22Rv1 (cell line): ENCODE data around the gene RNF217.

ENCODE experiments used
- ZFX ChIP-seq: fragments of 450-650 bp; IDR thresholded peaks from 2 replicates; pipeline ENCODE4 v1.6.1; 2017; ENCODE audit warnings: antibody characterized with exemption, borderline replicate concordance
- TF ChIP-seq, protein P1 (sequence below): fragments of 450-650 bp; IDR thresholded peaks from 2 replicates; pipeline ENCODE4 v1.5.1; 2017; ENCODE audit warnings: mild to moderate bottlenecking

DNA sequence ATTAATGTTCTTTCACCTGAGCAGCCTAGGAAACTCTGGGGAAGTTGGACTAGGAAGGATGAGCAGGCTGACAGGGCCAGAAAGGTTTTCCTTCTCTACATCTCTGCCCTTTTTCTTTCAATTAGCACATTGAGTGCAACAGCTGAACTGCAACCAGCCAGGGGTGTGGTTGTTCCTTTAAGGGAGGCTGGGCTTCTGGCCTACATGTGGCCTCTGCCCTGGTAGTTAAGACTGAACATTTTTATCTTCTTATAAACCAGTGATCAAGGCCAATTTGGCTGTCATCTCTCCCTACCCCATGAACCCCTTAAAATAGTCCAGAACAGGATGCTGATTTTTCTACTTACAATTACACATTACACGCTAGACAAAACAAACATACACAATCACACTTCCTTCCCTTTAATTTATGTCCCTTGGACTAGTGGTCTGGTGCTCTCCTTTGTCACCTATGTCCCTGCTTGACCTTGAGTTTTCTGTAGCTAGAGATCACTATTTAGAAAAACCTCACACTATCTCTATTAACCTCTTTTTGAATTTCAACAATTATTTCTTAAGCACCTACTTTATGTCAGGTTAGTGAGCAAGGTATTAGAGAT lies 60.3 kb downstream of the RNF217 start:
- TF ChIP-seq, protein P1, sequence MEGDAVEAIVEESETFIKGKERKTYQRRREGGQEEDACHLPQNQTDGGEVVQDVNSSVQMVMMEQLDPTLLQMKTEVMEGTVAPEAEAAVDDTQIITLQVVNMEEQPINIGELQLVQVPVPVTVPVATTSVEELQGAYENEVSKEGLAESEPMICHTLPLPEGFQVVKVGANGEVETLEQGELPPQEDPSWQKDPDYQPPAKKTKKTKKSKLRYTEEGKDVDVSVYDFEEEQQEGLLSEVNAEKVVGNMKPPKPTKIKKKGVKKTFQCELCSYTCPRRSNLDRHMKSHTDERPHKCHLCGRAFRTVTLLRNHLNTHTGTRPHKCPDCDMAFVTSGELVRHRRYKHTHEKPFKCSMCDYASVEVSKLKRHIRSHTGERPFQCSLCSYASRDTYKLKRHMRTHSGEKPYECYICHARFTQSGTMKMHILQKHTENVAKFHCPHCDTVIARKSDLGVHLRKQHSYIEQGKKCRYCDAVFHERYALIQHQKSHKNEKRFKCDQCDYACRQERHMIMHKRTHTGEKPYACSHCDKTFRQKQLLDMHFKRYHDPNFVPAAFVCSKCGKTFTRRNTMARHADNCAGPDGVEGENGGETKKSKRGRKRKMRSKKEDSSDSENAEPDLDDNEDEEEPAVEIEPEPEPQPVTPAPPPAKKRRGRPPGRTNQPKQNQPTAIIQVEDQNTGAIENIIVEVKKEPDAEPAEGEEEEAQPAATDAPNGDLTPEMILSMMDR, result no peak
- no peak for TF ChIP-seq ZFX
